ENCODE measurements around the gene ASIC3.

ASIC3 gene

GRCh38 chr7:151079199-151079910 lies 31.0 kb downstream of the ASIC3 start:
- no peaks in the 10 kb centered on the region for H3K27me3 ChIP-seq (ENCODE audit: insufficient read depth, low read length)
- H3K4me1 ChIP-seq (ENCODE audit: insufficient read depth, low read length), result peaks cover 45% of the 10 kb centered on the region
- no peaks in the 10 kb centered on the region for H3K9me3 ChIP-seq (ENCODE audit: low read length)
- peaks cover 20% of the 10 kb centered on the region for H3K36me3 ChIP-seq (ENCODE audit: insufficient read depth, low read length)
- no peak overlapping the region for H2AFZ ChIP-seq (ENCODE audit: low read depth, low read length)
- H3K4me3 ChIP-seq (ENCODE audit: low read length), result peak overlapping the region; percentile 74

- H3K27me3 ChIP-seq (ENCODE audit: insufficient read depth, low read length), result no peaks in the 10 kb centered on the region
- peak overlapping the region; percentile 74 for H3K4me3 ChIP-seq (ENCODE audit: low read length)
- peaks cover 46% of the 10 kb centered on the region for H3K4me1 ChIP-seq (ENCODE audit: insufficient read depth, low read length)
- H3K36me3 ChIP-seq (ENCODE audit: insufficient read depth, low read length), result peaks cover 13% of the 10 kb centered on the region
- H2AFZ ChIP-seq (ENCODE audit: low read depth, low read length), result peak overlapping the region; percentile 58
- no peaks in the 10 kb centered on the region for H3K9me3 ChIP-seq (ENCODE audit: low read length)
These were observed 31.8 kb downstream of the ASIC3 start for GRCh38 chr7:151080067-151080521.

GRCh38 chr7:151080522-151081169 lies 32.3 kb downstream of the ASIC3 start, which contains the start of gene FASTK:
TSS of gene FASTK (minus strand) at chr7:151080809. CDS start at chr7:151080766, 43 bp downstream.
- no peaks in the 10 kb centered on the region for H3K27me3 ChIP-seq (ENCODE audit: insufficient read depth, low read length)
- H3K4me3 ChIP-seq (ENCODE audit: low read length), result peak within 1 kb of the TSS; percentile 74
- H3K36me3 ChIP-seq (ENCODE audit: insufficient read depth, low read length), result peaks cover 9% of the 10 kb centered on the region
- peak within 1 kb of the TSS; percentile 58 for H2AFZ ChIP-seq (ENCODE audit: low read depth, low read length)
- no peaks in the 10 kb centered on the region for H3K9me3 ChIP-seq (ENCODE audit: low read length)
- peaks cover 51% of the 10 kb centered on the region for H3K4me1 ChIP-seq (ENCODE audit: insufficient read depth, low read length)

- Histone ChIP-seq H3K27me3 (ENCODE audit: insufficient read depth, low read length) (no peaks in the 10 kb centered on the region), H3K36me3 (ENCODE audit: insufficient read depth, low read length) (peaks cover 6% of the 10 kb centered on the region), H2AFZ (ENCODE audit: low read depth, low read length) (no peak overlapping the region), H3K4me3 (ENCODE audit: low read length) (peak overlapping the region; percentile 75), H3K9me3 (ENCODE audit: low read length) (no peaks in the 10 kb centered on the region), H3K4me1 (ENCODE audit: insufficient read depth, low read length) (peaks cover 52% of the 10 kb centered on the region)
These were observed 33.1 kb downstream of the ASIC3 start for GRCh38 chr7:151081170-151082101.

- no peaks in the 10 kb centered on the region for H3K27me3 ChIP-seq (ENCODE audit: insufficient read depth, low read length)
- peaks cover 6% of the 10 kb centered on the region for H3K36me3 ChIP-seq (ENCODE audit: insufficient read depth, low read length)
- H2AFZ ChIP-seq (ENCODE audit: low read depth, low read length), result peak overlapping the region; percentile 93
- no peaks in the 10 kb centered on the region for H3K9me3 ChIP-seq (ENCODE audit: low read length)
- peaks cover 52% of the 10 kb centered on the region for H3K4me1 ChIP-seq (ENCODE audit: insufficient read depth, low read length)
- H3K4me3 ChIP-seq (ENCODE audit: low read length), result peak overlapping the region; percentile 75
These were observed 34.1 kb downstream of the ASIC3 start for GRCh38 chr7:151082141-151083070.

GRCh38 chr7:151083071-151083823 lies 34.9 kb downstream of the ASIC3 start, which contains the start of gene TMUB1:
TSS of gene TMUB1 (minus strand) at chr7:151083493. CDS start at chr7:151082563, 930 bp downstream.
- Histone ChIP-seq H3K9me3 (ENCODE audit: low read length) (no peaks in the 10 kb centered on the region), H3K36me3 (ENCODE audit: insufficient read depth, low read length) (peaks cover 6% of the 10 kb centered on the region), H3K4me3 (ENCODE audit: low read length) (peak within 1 kb of the TSS; percentile 75), H2AFZ (ENCODE audit: low read depth, low read length) (peak within 1 kb of the TSS; percentile 93), H3K4me1 (ENCODE audit: insufficient read depth, low read length) (peaks cover 56% of the 10 kb centered on the region), H3K27me3 (ENCODE audit: insufficient read depth, low read length) (no peaks in the 10 kb centered on the region)

- no peaks in the 10 kb centered on the region for H3K27me3 ChIP-seq (ENCODE audit: insufficient read depth, low read length)
- peaks cover 59% of the 10 kb centered on the region for H3K4me1 ChIP-seq (ENCODE audit: insufficient read depth, low read length)
- peaks cover 4% of the 10 kb centered on the region for H3K36me3 ChIP-seq (ENCODE audit: insufficient read depth, low read length)
- no peaks in the 10 kb centered on the region for H3K9me3 ChIP-seq (ENCODE audit: low read length)
- H3K4me3 ChIP-seq (ENCODE audit: low read length), result peak overlapping the region; percentile 75
- peak overlapping the region; percentile 93 for H2AFZ ChIP-seq (ENCODE audit: low read depth, low read length)
These were observed 35.5 kb downstream of the ASIC3 start for GRCh38 chr7:151083824-151084160.

GRCh38 chr7:151085329-151085690 lies 37.0 kb downstream of the ASIC3 start:
- Histone ChIP-seq H3K36me3 (ENCODE audit: insufficient read depth, low read length) (no peaks in the 10 kb centered on the region), H2AFZ (ENCODE audit: low read depth, low read length) (peak overlapping the region; percentile 29), H3K9me3 (ENCODE audit: low read length) (no peaks in the 10 kb centered on the region), H3K4me3 (ENCODE audit: low read length) (peak overlapping the region; percentile 58), H3K27me3 (ENCODE audit: insufficient read depth, low read length) (no peaks in the 10 kb centered on the region), H3K4me1 (ENCODE audit: insufficient read depth, low read length) (peaks cover 57% of the 10 kb centered on the region)

- Histone ChIP-seq H3K9me3 (ENCODE audit: low read length) (no peaks in the 10 kb centered on the region), H3K4me3 (ENCODE audit: low read length) (peak within 1 kb of the TSS; percentile 67), H3K4me1 (ENCODE audit: insufficient read depth, low read length) (peaks cover 55% of the 10 kb centered on the region), H3K27me3 (ENCODE audit: insufficient read depth, low read length) (no peaks in the 10 kb centered on the region), H3K36me3 (ENCODE audit: insufficient read depth, low read length) (no peaks in the 10 kb centered on the region), H2AFZ (ENCODE audit: low read depth, low read length) (peak within 1 kb of the TSS; percentile 29)
These were observed 37.6 kb downstream of the ASIC3 start, which contains the start of gene AGAP3 for GRCh38 chr7:151085691-151086620. TSS of gene AGAP3 (plus strand) at chr7:151086475. CDS start at chr7:151086742, 267 bp downstream.

- Histone ChIP-seq H3K4me1 (ENCODE audit: insufficient read depth, low read length) (peaks cover 47% of the 10 kb centered on the region), H2AFZ (ENCODE audit: low read depth, low read length) (no peak overlapping the region), H3K36me3 (ENCODE audit: insufficient read depth, low read length) (no peaks in the 10 kb centered on the region), H3K4me3 (ENCODE audit: low read length) (peak overlapping the region; percentile 67), H3K9me3 (ENCODE audit: low read length) (no peaks in the 10 kb centered on the region), H3K27me3 (ENCODE audit: insufficient read depth, low read length) (no peaks in the 10 kb centered on the region)
These were observed 38.5 kb downstream of the ASIC3 start for GRCh38 chr7:151086802-151087244.
